ENCODE results near the gene PDE3A.

Gene PDE3A

GRCh38 chr12:20372326-20373096, 4.2 kb downstream of the PDE3A start:
- DNase-seq (ENCODE audit: low spot score): no peak
- in situ Hi-C loops (cut with MboI; ENCODE audit: low pct_unique_long_range_greater_than_20kb, low sequenced_read_pairs, unreplicated experiment): no loop called here
- TF ChIP-seq CTCF (IDR thresholded peaks at IDR 0.05; ENCODE audit: extremely low read depth, insufficient read depth, missing control alignments): no peak

- in situ Hi-C loops (cut with MboI; ENCODE audit: low pct_unique_long_range_greater_than_20kb, low sequenced_read_pairs, unreplicated experiment): no loop called here
- DNase-seq (ENCODE audit: low spot score): no peak
- no peak for TF ChIP-seq CTCF (IDR thresholded peaks at IDR 0.05; ENCODE audit: extremely low read depth, insufficient read depth, missing control alignments)
Observed at GRCh38 chr12:20374795-20375194, 6.5 kb downstream of the PDE3A start.

GRCh38 chr12:20375560-20375959, 7.2 kb downstream of the PDE3A start:
- TF ChIP-seq CTCF (IDR thresholded peaks at IDR 0.05; ENCODE audit: extremely low read depth, insufficient read depth, missing control alignments): no peak
- in situ Hi-C loops (cut with MboI; ENCODE audit: low pct_unique_long_range_greater_than_20kb, low sequenced_read_pairs, unreplicated experiment): no loop called here
- no peak for DNase-seq (ENCODE audit: low spot score)

GRCh38 chr12:20376984-20377383, 8.6 kb downstream of the PDE3A start:
- in situ Hi-C loops (cut with MboI; ENCODE audit: low pct_unique_long_range_greater_than_20kb, low sequenced_read_pairs, unreplicated experiment): no loop called here
- TF ChIP-seq CTCF (IDR thresholded peaks at IDR 0.05; ENCODE audit: extremely low read depth, insufficient read depth, missing control alignments): peak; percentile 15
- no peak for DNase-seq (ENCODE audit: low spot score)

- DNase-seq (ENCODE audit: low spot score): no peak
- TF ChIP-seq CTCF (IDR thresholded peaks at IDR 0.05; ENCODE audit: extremely low read depth, insufficient read depth, missing control alignments): no peak
- in situ Hi-C loops (cut with MboI; ENCODE audit: low pct_unique_long_range_greater_than_20kb, low sequenced_read_pairs, unreplicated experiment): no loop called here
Observed at GRCh38 chr12:20377750-20378149, 9.4 kb downstream of the PDE3A start.

- no peak for DNase-seq (ENCODE audit: low spot score)
- no peak for TF ChIP-seq CTCF (IDR thresholded peaks at IDR 0.05; ENCODE audit: extremely low read depth, insufficient read depth, missing control alignments)
- in situ Hi-C loops (cut with MboI; ENCODE audit: low pct_unique_long_range_greater_than_20kb, low sequenced_read_pairs, unreplicated experiment): no loop called here
Observed at GRCh38 chr12:20382117-20382516, 13.8 kb downstream of the PDE3A start.
